ENCODE data around the gene CCDC152. TPM values are rescaled to one million over a fixed set of nuclear protein-coding genes. Genes with fewer than 3 reads are reported as not detected.

CCDC152 gene
- total RNA-seq, 1 experiment from 2014 or later, result not detected

DNA sequence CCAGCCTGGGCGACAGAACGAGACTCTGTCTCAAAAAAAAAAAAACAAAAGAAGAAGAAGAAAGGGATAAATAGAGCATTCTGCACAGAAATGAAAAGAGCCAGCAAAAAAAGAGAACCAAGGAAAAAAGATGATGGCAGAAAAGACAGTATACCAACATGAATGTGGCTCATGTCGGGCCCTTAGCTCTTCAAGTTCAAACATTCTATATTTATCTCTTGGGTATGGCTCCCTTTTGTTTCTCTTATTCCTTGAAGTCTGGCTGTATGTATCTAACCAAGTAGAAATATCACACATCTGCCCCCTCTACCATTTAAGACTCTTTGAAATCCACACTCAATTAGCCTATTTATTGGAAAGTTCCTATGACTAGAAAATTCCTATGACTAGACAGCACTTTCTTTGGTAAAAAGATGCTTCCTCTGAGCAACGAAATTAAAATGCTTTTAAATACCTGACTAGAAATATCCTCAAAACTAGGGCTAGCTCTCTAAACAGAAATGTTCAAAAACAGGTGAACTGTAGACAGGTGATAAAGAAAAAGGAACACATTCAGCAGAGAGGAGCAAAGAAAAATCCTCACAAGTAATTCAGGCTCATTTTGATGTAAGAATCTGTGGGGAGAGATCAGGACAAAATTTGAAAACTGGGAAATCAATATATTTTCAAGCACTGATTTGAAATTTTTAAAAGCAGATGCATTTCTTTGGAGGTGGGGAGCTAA lies 52.4 kb downstream of the CCDC152 start:
- POLR2A ChIA-PET, result no interaction called here
- Histone ChIP-seq H3K36me3 (ENCODE audit: control insufficient read depth, insufficient read depth, low read length) (no peaks in the 10 kb centered on the region), H3K4me1 (peaks cover 25% of the 10 kb centered on the region), H3K27me3 (replicated peaks; ENCODE audit: control insufficient read depth, insufficient read depth, low read length) (no peaks in the 10 kb centered on the region), H3K4me3 (ENCODE audit: low read depth, low read length) (0 out of 2 replicates have a peak overlapping the region, but pooled peaks have one; percentile 5), H3K9me3 (no peaks in the 10 kb centered on the region; the same call in 1 of the 2 replicates)
- TF ChIP-seq, protein P1, sequence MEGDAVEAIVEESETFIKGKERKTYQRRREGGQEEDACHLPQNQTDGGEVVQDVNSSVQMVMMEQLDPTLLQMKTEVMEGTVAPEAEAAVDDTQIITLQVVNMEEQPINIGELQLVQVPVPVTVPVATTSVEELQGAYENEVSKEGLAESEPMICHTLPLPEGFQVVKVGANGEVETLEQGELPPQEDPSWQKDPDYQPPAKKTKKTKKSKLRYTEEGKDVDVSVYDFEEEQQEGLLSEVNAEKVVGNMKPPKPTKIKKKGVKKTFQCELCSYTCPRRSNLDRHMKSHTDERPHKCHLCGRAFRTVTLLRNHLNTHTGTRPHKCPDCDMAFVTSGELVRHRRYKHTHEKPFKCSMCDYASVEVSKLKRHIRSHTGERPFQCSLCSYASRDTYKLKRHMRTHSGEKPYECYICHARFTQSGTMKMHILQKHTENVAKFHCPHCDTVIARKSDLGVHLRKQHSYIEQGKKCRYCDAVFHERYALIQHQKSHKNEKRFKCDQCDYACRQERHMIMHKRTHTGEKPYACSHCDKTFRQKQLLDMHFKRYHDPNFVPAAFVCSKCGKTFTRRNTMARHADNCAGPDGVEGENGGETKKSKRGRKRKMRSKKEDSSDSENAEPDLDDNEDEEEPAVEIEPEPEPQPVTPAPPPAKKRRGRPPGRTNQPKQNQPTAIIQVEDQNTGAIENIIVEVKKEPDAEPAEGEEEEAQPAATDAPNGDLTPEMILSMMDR (IDR thresholded peaks at IDR 0.05; ENCODE audit: insufficient read depth in 1 of 2, low read depth in 1 of 2, low read length in 1 of 2, severe bottlenecking in 1 of 2, unreplicated experiment in 1 of 2), result no peak
- H3K4me3 Mint-ChIP-seq (ENCODE audit: unreplicated experiment), result peak overlapping the region; percentile 54
- BruUV-seq (replicated peaks), result no TSS peak
- CTCF ChIA-PET, result interaction anchor here (0.6 kb wide), 1 partner anchor 89 kb away, joined by 5 read pairs; no protein-coding TSS in a partner anchor
- DNase-seq, result no peak
- H3K27ac Mint-ChIP-seq (ENCODE audit: unreplicated experiment), result no peak overlapping the region
- H3K9me3 Mint-ChIP-seq (ENCODE audit: unreplicated experiment), result no peaks in the 10 kb centered on the region
- H3K27me3 Mint-ChIP-seq (ENCODE audit: insufficient read depth, unreplicated experiment), result no peaks in the 10 kb centered on the region
- peaks cover 25% of the 10 kb centered on the region for H3K36me3 Mint-ChIP-seq (ENCODE audit: insufficient read depth, unreplicated experiment)
- H3K4me1 Mint-ChIP-seq (ENCODE audit: low read depth, unreplicated experiment), result peaks cover 30% of the 10 kb centered on the region
- intact Hi-C loops (cut with micrococcal nuclease; ENCODE audit: unreplicated experiment), result no loop called here

DNA sequence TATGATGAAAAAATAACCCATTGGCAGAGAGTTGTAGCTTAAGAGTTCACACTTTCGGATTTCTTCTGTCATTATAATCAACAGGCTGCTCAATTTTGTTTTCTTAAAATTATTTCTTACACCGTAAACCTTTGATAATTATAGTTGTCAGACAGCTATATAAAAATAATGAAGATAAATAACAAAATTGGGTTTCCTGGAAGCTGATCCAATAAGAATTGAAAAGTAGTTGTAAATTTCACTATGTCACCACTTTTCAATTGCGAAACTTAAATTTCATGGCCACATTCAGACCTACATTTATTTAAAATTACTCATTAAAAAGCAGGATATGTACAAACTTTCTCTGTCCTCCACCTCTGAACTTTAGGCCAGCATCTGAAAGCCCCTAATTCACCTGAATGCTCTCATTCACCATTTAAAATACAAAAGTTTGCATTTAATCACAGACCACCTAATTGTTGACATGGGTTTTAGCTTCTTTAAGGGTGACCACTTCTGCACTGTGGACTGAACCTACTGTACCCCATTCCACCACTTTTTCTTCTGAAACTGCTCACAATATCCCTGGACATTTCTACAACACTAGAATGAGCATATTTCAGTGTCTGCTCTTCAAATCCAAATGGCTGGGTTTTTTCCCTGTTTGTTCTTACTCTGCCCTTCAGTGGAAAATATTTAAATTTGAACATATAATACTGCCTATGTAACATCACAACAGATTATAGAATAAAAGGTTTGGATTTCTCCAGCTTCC lies 54.4 kb downstream of the CCDC152 start:
- no peaks in the 10 kb centered on the region; the same call in 1 of the 2 replicates for H3K9me3 ChIP-seq
- TF ChIP-seq, protein P1 (IDR thresholded peaks at IDR 0.05; ENCODE audit: insufficient read depth in 1 of 2, low read depth in 1 of 2, low read length in 1 of 2, severe bottlenecking in 1 of 2, unreplicated experiment in 1 of 2), result no peak
- Mint-ChIP-seq H3K4me1 (ENCODE audit: low read depth, unreplicated experiment) (peaks cover 30% of the 10 kb centered on the region), H3K27ac (ENCODE audit: unreplicated experiment) (peak overlapping the region; percentile 82), H3K27me3 (ENCODE audit: insufficient read depth, unreplicated experiment) (no peaks in the 10 kb centered on the region), H3K4me3 (ENCODE audit: unreplicated experiment) (peak overlapping the region; percentile 75), H3K9me3 (ENCODE audit: unreplicated experiment) (no peaks in the 10 kb centered on the region), H3K36me3 (ENCODE audit: insufficient read depth, unreplicated experiment) (peaks cover 18% of the 10 kb centered on the region)
- peak overlapping the region; percentile 45 for H3K4me3 ChIP-seq (ENCODE audit: low read depth, low read length)
- no peaks in the 10 kb centered on the region for H3K27me3 ChIP-seq (replicated peaks; ENCODE audit: control insufficient read depth, insufficient read depth, low read length)
- H3K4me1 ChIP-seq, result peaks cover 25% of the 10 kb centered on the region
- intact Hi-C loops (cut with micrococcal nuclease; ENCODE audit: unreplicated experiment), result loop anchor here (1.0 to 10.0 kb wide), 3 partner anchors 44 to 204 kb away; no protein-coding TSS in a partner anchor
- POLR2A ChIA-PET, result interaction anchor here (0.8 to 1.1 kb wide), 2 partner anchors 67 to 77 kb away, joined by 3 read pairs; no protein-coding TSS in a partner anchor
- CTCF ChIA-PET, result interaction anchor here (1.3 to 1.4 kb wide), 2 partner anchors 78 kb away, joined by 3 to 6 read pairs; no protein-coding TSS in a partner anchor
- no peak for DNase-seq
- no peaks in the 10 kb centered on the region for H3K36me3 ChIP-seq (ENCODE audit: control insufficient read depth, insufficient read depth, low read length)
- BruUV-seq (replicated peaks), result TSS peak; percentile 89

All from Caco-2 (cell line).